ENCODE measurements around the gene SLX9. TPM values are rescaled to one million over a fixed set of nuclear protein-coding genes. Genes with fewer than 3 reads are reported as not detected.

Gene SLX9
- total RNA-seq, 1 donor from 2014 or later: 24.0 TPM

- H3K27me3 Mint-ChIP-seq (ENCODE audit: low read depth): no peaks in the 10 kb centered on the region
- TF ChIP-seq, protein P1, sequence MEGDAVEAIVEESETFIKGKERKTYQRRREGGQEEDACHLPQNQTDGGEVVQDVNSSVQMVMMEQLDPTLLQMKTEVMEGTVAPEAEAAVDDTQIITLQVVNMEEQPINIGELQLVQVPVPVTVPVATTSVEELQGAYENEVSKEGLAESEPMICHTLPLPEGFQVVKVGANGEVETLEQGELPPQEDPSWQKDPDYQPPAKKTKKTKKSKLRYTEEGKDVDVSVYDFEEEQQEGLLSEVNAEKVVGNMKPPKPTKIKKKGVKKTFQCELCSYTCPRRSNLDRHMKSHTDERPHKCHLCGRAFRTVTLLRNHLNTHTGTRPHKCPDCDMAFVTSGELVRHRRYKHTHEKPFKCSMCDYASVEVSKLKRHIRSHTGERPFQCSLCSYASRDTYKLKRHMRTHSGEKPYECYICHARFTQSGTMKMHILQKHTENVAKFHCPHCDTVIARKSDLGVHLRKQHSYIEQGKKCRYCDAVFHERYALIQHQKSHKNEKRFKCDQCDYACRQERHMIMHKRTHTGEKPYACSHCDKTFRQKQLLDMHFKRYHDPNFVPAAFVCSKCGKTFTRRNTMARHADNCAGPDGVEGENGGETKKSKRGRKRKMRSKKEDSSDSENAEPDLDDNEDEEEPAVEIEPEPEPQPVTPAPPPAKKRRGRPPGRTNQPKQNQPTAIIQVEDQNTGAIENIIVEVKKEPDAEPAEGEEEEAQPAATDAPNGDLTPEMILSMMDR (IDR thresholded peaks at IDR 0.05): no peak
- H3K27ac Mint-ChIP-seq (ENCODE audit: unreplicated experiment): no peak overlapping the region
- no peaks in the 10 kb centered on the region for H3K36me3 Mint-ChIP-seq (ENCODE audit: low read depth)
- no peaks in the 10 kb centered on the region for H3K9me3 Mint-ChIP-seq (ENCODE audit: low read depth)
- peaks cover 14% of the 10 kb centered on the region for H3K4me1 Mint-ChIP-seq (ENCODE audit: low read depth)
- DNase-seq (ENCODE audit: low spot score): peak; percentile 85
- H3K4me3 Mint-ChIP-seq (ENCODE audit: unreplicated experiment): no peak overlapping the region
Measured at GRCh38 chr21:44987886-44988606, 48.2 kb downstream of the SLX9 start.

DNA sequence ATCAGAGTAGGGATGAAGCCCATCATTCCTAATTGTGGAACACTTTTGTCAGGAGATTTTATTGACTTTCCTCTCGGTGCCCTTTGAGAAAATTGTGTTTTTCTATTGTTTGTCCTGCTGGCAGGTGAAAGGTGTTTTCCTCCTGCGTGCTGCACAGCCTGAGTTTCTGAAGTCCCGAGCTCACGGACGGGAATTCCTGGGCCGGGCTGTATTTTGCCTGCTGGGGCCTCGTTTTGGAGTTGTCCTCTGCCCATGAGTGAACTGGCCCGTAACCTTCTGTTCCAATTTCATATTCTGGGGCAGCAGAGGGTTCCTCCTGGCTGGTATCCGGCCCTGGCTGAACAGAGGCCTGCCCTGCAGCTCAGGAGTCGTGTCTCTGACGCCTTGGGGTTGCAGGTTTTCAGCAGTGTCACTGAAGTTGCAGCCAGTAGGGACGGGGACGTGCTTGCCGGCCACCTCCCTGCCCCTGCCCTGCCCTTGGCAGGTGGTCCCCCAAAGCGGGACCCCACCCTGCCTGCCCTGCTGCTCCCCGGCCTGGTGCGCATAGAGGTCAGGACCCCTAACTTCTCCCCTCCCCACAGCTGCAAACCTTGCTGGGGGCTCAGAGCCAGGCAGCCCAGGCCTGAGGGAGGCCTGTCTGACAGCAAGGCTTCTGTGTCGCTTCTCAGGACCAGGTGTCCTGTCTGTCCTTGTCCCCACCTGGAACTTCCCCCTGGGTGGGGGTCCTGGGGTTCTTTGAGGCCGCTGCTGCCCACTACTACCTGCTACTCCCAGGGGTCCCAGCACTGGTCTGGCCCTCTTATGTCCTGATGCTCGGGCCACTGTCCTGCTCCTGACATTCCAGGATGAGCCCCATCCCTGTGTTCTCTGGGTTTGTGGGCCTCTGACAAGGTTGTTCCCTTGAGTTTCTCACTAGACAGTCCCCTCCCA is 49.0 kb downstream of the SLX9 start:
- Mint-ChIP-seq H3K36me3 (ENCODE audit: low read depth) (no peaks in the 10 kb centered on the region), H3K27ac (ENCODE audit: unreplicated experiment) (no peak overlapping the region), H3K9me3 (ENCODE audit: low read depth) (no peaks in the 10 kb centered on the region), H3K27me3 (ENCODE audit: low read depth) (no peaks in the 10 kb centered on the region), H3K4me3 (ENCODE audit: unreplicated experiment) (no peak overlapping the region), H3K4me1 (ENCODE audit: low read depth) (peaks cover 10% of the 10 kb centered on the region)
- TF ChIP-seq, protein P1 (IDR thresholded peaks at IDR 0.05): no peak
- peak; percentile 38 for DNase-seq (ENCODE audit: low spot score)

DNA sequence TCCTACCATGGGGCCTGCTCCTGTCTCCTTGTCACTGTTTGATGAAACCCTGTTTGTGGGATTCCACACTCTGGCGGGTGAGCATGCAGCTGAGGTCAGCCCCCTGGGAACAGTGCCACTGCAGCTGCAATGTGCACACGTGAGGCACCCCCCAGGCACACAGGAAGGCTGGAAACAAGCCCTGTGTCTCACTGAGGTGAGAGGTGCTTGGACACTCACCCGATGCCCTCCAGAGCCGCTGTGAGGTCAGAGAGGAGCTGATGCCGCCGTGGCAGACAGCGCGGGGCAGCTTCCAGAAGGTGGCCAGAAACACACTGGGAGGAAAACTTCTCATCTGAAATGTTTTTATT is 49.7 kb downstream of the SLX9 start:
- no peak overlapping the region for H3K27ac Mint-ChIP-seq (ENCODE audit: unreplicated experiment)
- no peak overlapping the region for H3K4me3 Mint-ChIP-seq (ENCODE audit: unreplicated experiment)
- H3K9me3 Mint-ChIP-seq (ENCODE audit: low read depth): no peaks in the 10 kb centered on the region
- peaks cover 10% of the 10 kb centered on the region for H3K4me1 Mint-ChIP-seq (ENCODE audit: low read depth)
- no peaks in the 10 kb centered on the region for H3K27me3 Mint-ChIP-seq (ENCODE audit: low read depth)
- TF ChIP-seq, protein P1 (IDR thresholded peaks at IDR 0.05): no peak
- H3K36me3 Mint-ChIP-seq (ENCODE audit: low read depth): no peaks in the 10 kb centered on the region
- no peak for DNase-seq (ENCODE audit: low spot score)

GRCh38 chr21:44989943-44990780 is 50.3 kb downstream of the SLX9 start:
- peaks cover 7% of the 10 kb centered on the region for H3K4me1 Mint-ChIP-seq (ENCODE audit: low read depth)
- TF ChIP-seq, protein P1 (IDR thresholded peaks at IDR 0.05): no peak

GRCh38 chr21:44990921-44991320 is 51.1 kb downstream of the SLX9 start:
- H3K9me3 Mint-ChIP-seq (ENCODE audit: low read depth): no peaks in the 10 kb centered on the region
- DNase-seq (ENCODE audit: low spot score): no peak
- H3K4me3 Mint-ChIP-seq (ENCODE audit: unreplicated experiment): no peak overlapping the region

More at GRCh38 chr21:44989943-44990780, 50.3 kb downstream of the SLX9 start:
- Mint-ChIP-seq H3K4me3 (ENCODE audit: unreplicated experiment) (no peak overlapping the region), H3K36me3 (ENCODE audit: low read depth) (no peaks in the 10 kb centered on the region), H3K27ac (ENCODE audit: unreplicated experiment) (no peak overlapping the region), H3K27me3 (ENCODE audit: low read depth) (no peaks in the 10 kb centered on the region), H3K9me3 (ENCODE audit: low read depth) (no peaks in the 10 kb centered on the region)
- no peak for DNase-seq (ENCODE audit: low spot score)

More at GRCh38 chr21:44990921-44991320, 51.1 kb downstream of the SLX9 start:
- TF ChIP-seq, protein P1 (IDR thresholded peaks at IDR 0.05): no peak
- Mint-ChIP-seq H3K4me1 (ENCODE audit: low read depth) (peaks cover 7% of the 10 kb centered on the region), H3K27me3 (ENCODE audit: low read depth) (no peaks in the 10 kb centered on the region), H3K36me3 (ENCODE audit: low read depth) (no peaks in the 10 kb centered on the region), H3K27ac (ENCODE audit: unreplicated experiment) (no peak overlapping the region)
